GM18517 (cell line): Measurements from ENCODE around the gene FYN.
"Not testable (repeated sequence)": the region's sequence is repeated elsewhere in the genome, so short reads cannot be mapped to it uniquely, and the experiment has no call there.

Experiments
- ATAC-seq: cut with Tn5 transposase; IDR thresholded peaks from one replicate; pipeline ENCODE4 v1.9.1; 2021; ENCODE audit warnings: mild to moderate bottlenecking, moderate library complexity; ENCODE audit not compliant: unreplicated experiment

Gene FYN

GRCh38 chr6:111793711-111794111, 79.5 kb downstream of the FYN start:
- ATAC-seq, result no peak

GRCh38 chr6:111792914-111793700, 80.1 kb downstream of the FYN start:
- ATAC-seq, result no peak

GRCh38 chr6:111792241-111792640, 81.0 kb downstream of the FYN start:
- no peak for ATAC-seq

- no peak for ATAC-seq
These were observed 81.8 kb downstream of the FYN start for GRCh38 chr6:111791415-111791814.

- no peak for ATAC-seq
These were observed 83.7 kb downstream of the FYN start for GRCh38 chr6:111789598-111789997.

GRCh38 chr6:111788379-111789276, 84.6 kb downstream of the FYN start:
- no peak for ATAC-seq

- not testable (repeated sequence) for ATAC-seq
These were observed 87.1 kb downstream of the FYN start for GRCh38 chr6:111786151-111786550.

- no peak for ATAC-seq
These were observed 88.8 kb downstream of the FYN start for GRCh38 chr6:111784433-111784832.

- no peak for ATAC-seq
These were observed 90.3 kb downstream of the FYN start for GRCh38 chr6:111782887-111783466.

GRCh38 chr6:111782192-111782809, 91.0 kb downstream of the FYN start:
- no peak for ATAC-seq

- ATAC-seq, result no peak
These were observed 92.1 kb downstream of the FYN start for GRCh38 chr6:111781041-111781708.

GRCh38 chr6:111780393-111780792, 92.9 kb downstream of the FYN start:
- ATAC-seq, result no peak

GRCh38 chr6:111779660-111780059, 93.6 kb downstream of the FYN start:
- ATAC-seq, result no peak

- ATAC-seq, result no peak
These were observed 94.2 kb downstream of the FYN start for GRCh38 chr6:111779031-111779430.

GRCh38 chr6:111777357-111777756, 95.9 kb downstream of the FYN start:
- ATAC-seq, result no peak

- no peak for ATAC-seq
These were observed 96.7 kb downstream of the FYN start for GRCh38 chr6:111776236-111777221.

GRCh38 chr6:111775145-111775922, 97.9 kb downstream of the FYN start:
- no peak for ATAC-seq

- no peak for ATAC-seq
These were observed 98.9 kb downstream of the FYN start for GRCh38 chr6:111774346-111774703.
